K562 (cell line): ENCODE measurements around the gene U2AF1L4. TPM values are rescaled to one million over a fixed set of nuclear protein-coding genes. Genes with fewer than 3 reads are reported as not detected.

Experiments used
- ARID4B ChIP-seq: sonication (generic); formaldehyde crosslinking; IDR thresholded peaks from 2 replicates; pipeline ENCODE4 v1.8.0; 2022; ENCODE audit warnings: mild to moderate bottlenecking, missing genetic modification reagents
- ASH1L ChIP-seq: fragments of 450-650 bp; IDR thresholded peaks from 2 replicates; pipeline ENCODE4 v1.6.1; 2018; ENCODE audit warnings: borderline replicate concordance, mild to moderate bottlenecking, low read depth; ENCODE audit not compliant: partially characterized antibody
- CSDE1 ChIP-seq, 2 experiments: fragments of 450-650 bp; IDR thresholded peaks; 2 replicates each; pipeline ENCODE4 v1.6.1; 2016; ENCODE audit warnings: mild to moderate bottlenecking in 1 of 2
- FOS ChIP-seq: IDR thresholded peaks from 3 replicates; pipeline ENCODE4 v1.6.1; 2011; ENCODE audit not compliant: insufficient read length; ENCODE audit errors: extremely low read depth
- FOXK1 ChIP-seq: sonication (generic); formaldehyde crosslinking; IDR thresholded peaks from 2 replicates; pipeline ENCODE4 v1.8.0; 2022; ENCODE audit warnings: missing genetic modification reagents, mild to moderate bottlenecking, borderline replicate concordance
- FOXP1 ChIP-seq: sonication (generic); formaldehyde crosslinking; IDR thresholded peaks from 2 replicates; pipeline ENCODE4 v1.8.0; 2022; ENCODE audit warnings: mild to moderate bottlenecking, missing genetic modification reagents
- MGA ChIP-seq: fragments of 450-650 bp; IDR thresholded peaks from 2 replicates; pipeline ENCODE4 v1.6.1; 2016; ENCODE audit warnings: mild to moderate bottlenecking, moderate library complexity
- PHF21A ChIP-seq: fragments of 450-650 bp; IDR thresholded peaks from 2 replicates; pipeline ENCODE4 v1.6.1; 2017; ENCODE audit warnings: low read depth, borderline replicate concordance
- POLR2B ChIP-seq: fragments of 450-650 bp; IDR thresholded peaks from 2 replicates; pipeline ENCODE4 v1.6.1; 2018; ENCODE audit warnings: low read depth; ENCODE audit not compliant: partially characterized antibody
- SMAD1 ChIP-seq: fragments of 150-350 bp; IDR thresholded peaks from 2 replicates; pipeline ENCODE4 v1.6.1; 2014; ENCODE audit warnings: low read length, low read depth; ENCODE audit not compliant: partially characterized antibody
- USF1 ChIP-seq: sonication (generic); formaldehyde crosslinking; IDR thresholded peaks from 2 replicates; pipeline ENCODE4 v1.9.0; 2022; ENCODE audit warnings: mild to moderate bottlenecking, missing genetic modification reagents
- polyA plus RNA-seq, 8 experiments: library from polyadenylated mRNA; depleted of rRNA in 4 of 8; stranded (reverse) in 5 of 8; unstranded in 3 of 8; fragments of >200 nt; fragmentation: Nextera tagmentation in 2 of 8; fragmentation: Illumina TruSeq in 1 of 8; extraction: Ambion mirVana in 2 of 8; extraction: Trizol in 1 of 8; gene quantifications; 2 replicates each; pipeline versions ENCODE4 v1.2.1 to v1.2.3, GENCODE V29; 2011 to 2014; ENCODE audit warnings: inconsistent platforms in 1 of 8, missing spikeins in 1 of 8
- total RNA-seq, 7 experiments: library from RNA; depleted of rRNA in 6 of 7; stranded (reverse); fragments of >200 nt in 6 of 7; fragmentation: Illumina TruSeq in 2 of 7; extraction: Trizol in 2 of 7; gene quantifications; 2 replicates each; pipeline versions ENCODE4 v1.2.1 to v1.2.3, GENCODE V29; 2011 to 2021; ENCODE audit warnings: low replicate concordance in 1 of 7

Gene U2AF1L4
- total and polyA plus RNA-seq, 9 of the 15 experiments (the other 6 are each of a cell fraction or from before 2014, with no cell fraction given): 8.4 to 19.5 (median 12.6) TPM

GRCh38 chr19:35704218-35704617 is 41.0 kb downstream of the U2AF1L4 start, which contains the start of gene ZBTB32 (continued):
- TF ChIP-seq ARID4B (CRISPR knock-in tag) (peak; percentile 88), POLR2B (no peak), ASH1L (peak; percentile 33), USF1 (CRISPR knock-in tag) (peak; percentile 86), FOXK1 (0 out of 2 replicates have a peak, but pooled peaks have one; percentile 65), FOS (peak; percentile 81), MGA (peak; percentile 98), SMAD1 (peak; percentile 90), PHF21A (peak; percentile 100), FOXP1 (peak; percentile 93), CSDE1 (IDR thresholded peaks at IDR 0.05) (0 out of 4 replicates have a peak, but pooled peaks of 1 of the 2 experiments have one; percentile 28)
